ENCODE measurements around the gene ALDH1A1. TPM values are rescaled to one million over a fixed set of nuclear protein-coding genes. Genes with fewer than 3 reads are reported as not detected.

The ALDH1A1 gene
- total and polyA plus RNA-seq, 11 donors: 2.2 to 37.5 (median 12.6) TPM

GRCh38 chr9:72882117-72882775 is 70.6 kb downstream of the ALDH1A1 start:
- H3K36me3 ChIP-seq: no peaks in the 10 kb centered on the region
- intact Hi-C loops (cut with DNase I): no loop called here
- H3K4me3 ChIP-seq: no peak overlapping the region
- peak overlapping the region in 11 of 12 donors; percentile 24 to 89 (median 72) for H3K27ac ChIP-seq
- DNase-seq (peak; percentile 67 to 82 (median 74)), ATAC-seq (peak; percentile 95 to 100 (median 99))
- H3K27me3 ChIP-seq: no peaks in the 10 kb centered on the region
- no peak for TF ChIP-seq POLR2A (IDR thresholded peaks at IDR 0.05)
- TF ChIP-seq, protein P1, sequence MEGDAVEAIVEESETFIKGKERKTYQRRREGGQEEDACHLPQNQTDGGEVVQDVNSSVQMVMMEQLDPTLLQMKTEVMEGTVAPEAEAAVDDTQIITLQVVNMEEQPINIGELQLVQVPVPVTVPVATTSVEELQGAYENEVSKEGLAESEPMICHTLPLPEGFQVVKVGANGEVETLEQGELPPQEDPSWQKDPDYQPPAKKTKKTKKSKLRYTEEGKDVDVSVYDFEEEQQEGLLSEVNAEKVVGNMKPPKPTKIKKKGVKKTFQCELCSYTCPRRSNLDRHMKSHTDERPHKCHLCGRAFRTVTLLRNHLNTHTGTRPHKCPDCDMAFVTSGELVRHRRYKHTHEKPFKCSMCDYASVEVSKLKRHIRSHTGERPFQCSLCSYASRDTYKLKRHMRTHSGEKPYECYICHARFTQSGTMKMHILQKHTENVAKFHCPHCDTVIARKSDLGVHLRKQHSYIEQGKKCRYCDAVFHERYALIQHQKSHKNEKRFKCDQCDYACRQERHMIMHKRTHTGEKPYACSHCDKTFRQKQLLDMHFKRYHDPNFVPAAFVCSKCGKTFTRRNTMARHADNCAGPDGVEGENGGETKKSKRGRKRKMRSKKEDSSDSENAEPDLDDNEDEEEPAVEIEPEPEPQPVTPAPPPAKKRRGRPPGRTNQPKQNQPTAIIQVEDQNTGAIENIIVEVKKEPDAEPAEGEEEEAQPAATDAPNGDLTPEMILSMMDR (IDR thresholded peaks at IDR 0.05): no peak
- peaks cover 0 to 16% (median 0%) of the 10 kb centered on the region in 12 donors for H3K4me1 ChIP-seq
- 67 to 75% (median 71%) methylated on average over 6 of the region's 6 CpGs for WGBS, 4 donors
- H3K9me3 ChIP-seq: peaks cover 0 to 8% (median 0%) of the 10 kb centered on the region in 12 donors

- WGBS, 4 donors: 64 to 73% (median 68%) methylated on average over 2 of the region's 2 CpGs
- no peak overlapping the region for H3K4me3 ChIP-seq
- peaks cover 0 to 16% (median 0%) of the 10 kb centered on the region in 12 donors for H3K4me1 ChIP-seq
- peaks cover 0 to 8% (median 0%) of the 10 kb centered on the region in 12 donors for H3K9me3 ChIP-seq
- intact Hi-C loops (cut with DNase I): no loop called here
- no peak overlapping the region for H3K27ac ChIP-seq
- TF ChIP-seq, protein P1 (IDR thresholded peaks at IDR 0.05): no peak
- no peak for TF ChIP-seq POLR2A (IDR thresholded peaks at IDR 0.05)
- H3K27me3 ChIP-seq: no peaks in the 10 kb centered on the region
- H3K36me3 ChIP-seq: no peaks in the 10 kb centered on the region
- DNase-seq (no peak), ATAC-seq (no peak)
Measured at GRCh38 chr9:72880821-72881220, 72.0 kb downstream of the ALDH1A1 start.

DNA sequence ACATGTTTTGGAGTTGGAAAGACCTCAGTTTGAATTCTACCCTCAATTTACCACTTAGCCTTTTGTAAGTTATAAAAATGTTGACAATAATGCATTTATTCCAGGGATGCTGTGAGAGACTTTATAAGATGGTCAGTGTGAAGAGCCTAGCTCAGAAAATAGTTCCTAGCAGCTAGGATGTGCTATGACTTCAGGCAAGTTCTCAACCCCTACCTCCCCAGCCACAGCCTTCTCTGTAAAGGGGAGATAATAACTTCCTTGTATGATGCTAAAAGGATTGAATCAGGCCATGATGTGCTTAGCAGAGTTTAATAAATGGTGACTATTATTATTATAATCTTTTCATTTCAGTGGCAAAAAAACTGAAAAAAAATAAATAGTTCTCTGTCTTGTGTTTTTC is 77.6 kb downstream of the ALDH1A1 start:
- Histone ChIP-seq H3K4me1 (peaks cover 0 to 20% (median 3%) of the 10 kb centered on the region in 12 donors), H3K9me3 (peaks cover 0 to 8% (median 0%) of the 10 kb centered on the region in 12 donors), H3K27ac (no peak overlapping the region), H3K27me3 (no peaks in the 10 kb centered on the region), H3K4me3 (no peak overlapping the region), H3K36me3 (no peaks in the 10 kb centered on the region)
- ATAC-seq (no peak), DNase-seq (no peak)
- no peak for TF ChIP-seq POLR2A (IDR thresholded peaks at IDR 0.05)
- TF ChIP-seq, protein P1 (IDR thresholded peaks at IDR 0.05): no peak
- intact Hi-C loops (cut with DNase I): loop anchor here in 1 of 10 donors (10.0 kb wide), 1 partner anchor 310 kb away; no protein-coding TSS in a partner anchor

DNA sequence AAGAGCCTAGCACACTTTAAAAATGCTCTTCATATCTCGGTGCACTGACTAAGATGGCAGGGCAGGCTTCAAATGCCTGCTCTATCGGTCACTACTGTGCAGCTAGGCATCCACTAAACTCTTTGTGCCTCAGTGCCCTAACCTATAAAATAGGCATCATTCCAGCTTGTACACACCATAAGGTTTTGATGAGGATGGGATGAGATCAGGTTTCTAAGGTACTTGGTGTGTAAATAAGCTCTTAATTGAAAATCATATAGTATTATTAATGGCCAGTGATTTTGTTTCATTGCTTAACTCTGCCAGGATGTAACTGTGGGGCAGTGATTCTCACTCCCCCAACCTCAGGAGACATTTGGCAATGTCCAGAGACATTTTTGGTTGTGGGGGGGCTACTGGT is 78.5 kb downstream of the ALDH1A1 start:
- intact Hi-C loops (cut with DNase I): loop anchor here in 9 of 10 donors (5.0 to 10.0 kb wide), 3 partner anchors 148 to 310 kb away; no protein-coding TSS in a partner anchor
- Histone ChIP-seq H3K27me3 (no peaks in the 10 kb centered on the region), H3K36me3 (no peaks in the 10 kb centered on the region), H3K4me3 (no peak overlapping the region), H3K4me1 (peaks cover 0 to 20% (median 3%) of the 10 kb centered on the region in 12 donors), H3K9me3 (peaks cover 0 to 8% (median 0%) of the 10 kb centered on the region in 12 donors), H3K27ac (no peak overlapping the region)
- WGBS, 4 donors: 87 to 100% (median 90%) methylated on average over 2 of the region's 2 CpGs
- ATAC-seq (no peak), DNase-seq (no peak)
- no peak for TF ChIP-seq POLR2A (IDR thresholded peaks at IDR 0.05)
- TF ChIP-seq, protein P1 (IDR thresholded peaks at IDR 0.05): no peak
